ENCODE data around the gene AKAP13.
"Not testable (repeated sequence)": the region's sequence is repeated elsewhere in the genome, so short reads cannot be mapped to it uniquely, and the experiment has no call there.

The AKAP13 gene

DNA sequence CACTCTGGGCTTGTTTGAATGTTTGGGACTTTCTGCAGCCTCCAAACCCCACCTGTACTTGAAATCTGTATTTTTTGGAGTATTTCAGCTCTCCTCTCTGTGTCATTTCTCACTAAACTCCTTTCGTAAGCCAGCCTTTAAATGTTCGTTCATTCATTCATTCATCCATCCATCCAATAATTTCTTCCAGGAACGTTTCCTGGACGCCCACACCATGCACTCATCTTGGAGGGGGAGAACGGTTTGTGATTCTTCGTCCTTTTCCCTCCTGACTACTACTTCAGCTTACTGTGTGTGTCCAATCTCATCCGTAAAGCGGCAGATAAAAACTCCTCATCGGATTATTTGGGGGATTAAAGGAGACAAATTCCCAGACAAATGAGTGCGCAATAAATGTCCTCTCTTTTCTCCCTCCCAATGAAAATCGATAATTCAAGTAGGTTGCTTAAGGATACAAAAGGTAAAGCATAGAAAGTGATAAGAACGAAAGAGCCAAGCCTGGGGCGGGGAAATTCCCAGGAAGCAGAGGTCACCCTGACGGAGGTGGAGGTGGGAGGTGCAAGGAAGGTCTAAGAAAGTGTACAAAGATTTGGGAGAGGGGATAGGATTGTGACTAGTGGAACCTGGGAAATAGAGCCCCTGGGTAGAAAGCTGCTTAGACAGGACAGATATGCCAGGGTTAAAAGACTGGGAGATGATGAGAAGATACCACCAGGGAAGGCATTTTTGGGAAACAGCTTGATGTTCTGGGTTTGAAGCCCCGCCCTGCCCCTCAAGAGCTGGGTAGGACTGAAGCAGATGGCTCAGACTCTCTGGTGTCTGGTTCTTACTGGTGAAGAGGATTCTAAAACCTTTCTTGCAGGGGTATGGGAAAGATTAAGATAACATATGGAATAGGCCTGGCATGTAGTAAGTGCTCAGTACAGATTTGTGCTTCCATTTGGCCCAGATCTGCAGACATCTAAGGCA is 415.2 kb downstream of the AKAP13 start:
- DNase-seq (ENCODE audit: extremely low spot score): no peak
- POLR2A ChIA-PET: interaction anchor here (1.3 kb wide), 1 partner anchor 17 kb away, joined by 3 read pairs; no protein-coding TSS in a partner anchor
- TF ChIP-seq SP1 (IDR thresholded peaks at IDR 0.05) (no peak), BHLHE40 (IDR thresholded peaks at IDR 0.05; ENCODE audit: borderline replicate concordance) (no peak), ZNF384 (IDR thresholded peaks at IDR 0.05) (no peak), FOXA1 (IDR thresholded peaks at IDR 0.05) (no peak), TARDBP (IDR thresholded peaks at IDR 0.05) (no peak), FOXK2 (IDR thresholded peaks at IDR 0.05) (no peak), ELF4 (IDR thresholded peaks at IDR 0.05) (no peak), NFRKB (IDR thresholded peaks at IDR 0.05) (no peak), FOXM1 (IDR thresholded peaks at IDR 0.05; ENCODE audit: borderline replicate concordance) (no peak), HDGF (IDR thresholded peaks at IDR 0.05; ENCODE audit: borderline replicate concordance) (no peak), L3MBTL2 (conservative IDR thresholded peaks at IDR 0.05) (no peak), CTBP1 (IDR thresholded peaks at IDR 0.05; ENCODE audit: borderline replicate concordance) (no peak)
- TF ChIP-seq, protein P1, sequence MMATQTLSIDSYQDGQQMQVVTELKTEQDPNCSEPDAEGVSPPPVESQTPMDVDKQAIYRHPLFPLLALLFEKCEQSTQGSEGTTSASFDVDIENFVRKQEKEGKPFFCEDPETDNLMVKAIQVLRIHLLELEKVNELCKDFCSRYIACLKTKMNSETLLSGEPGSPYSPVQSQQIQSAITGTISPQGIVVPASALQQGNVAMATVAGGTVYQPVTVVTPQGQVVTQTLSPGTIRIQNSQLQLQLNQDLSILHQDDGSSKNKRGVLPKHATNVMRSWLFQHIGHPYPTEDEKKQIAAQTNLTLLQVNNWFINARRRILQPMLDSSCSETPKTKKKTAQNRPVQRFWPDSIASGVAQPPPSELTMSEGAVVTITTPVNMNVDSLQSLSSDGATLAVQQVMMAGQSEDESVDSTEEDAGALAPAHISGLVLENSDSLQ (IDR thresholded peaks at IDR 0.05): no peak
- CTCF ChIA-PET: interaction anchor here (1.2 kb wide), 1 partner anchor 41 kb away, joined by 3 read pairs; no protein-coding TSS in a partner anchor

DNA sequence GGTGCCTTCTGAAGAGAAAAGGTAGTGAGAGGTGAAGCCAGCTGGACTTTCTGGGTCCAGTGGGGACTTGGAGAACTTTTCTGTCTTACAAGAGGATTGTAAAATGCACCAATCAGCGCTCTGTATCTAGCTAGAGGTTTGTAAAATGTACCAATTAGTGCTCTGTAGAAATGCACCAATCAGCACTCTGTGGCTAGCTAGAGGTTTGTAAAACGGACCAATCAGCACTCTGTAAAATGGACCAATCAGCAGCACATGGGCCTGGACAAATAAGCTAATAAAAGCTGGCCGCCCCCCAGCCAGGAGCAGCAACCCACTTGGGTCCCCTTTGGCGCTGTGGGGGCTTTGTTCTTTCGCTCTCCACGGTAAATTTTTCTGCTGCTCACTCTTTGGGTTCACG is 416.0 kb downstream of the AKAP13 start:
- POLR2A ChIA-PET; DNase-seq (ENCODE audit: extremely low spot score): not testable (repeated sequence)
- CTCF ChIA-PET: interaction anchor here (1.2 kb wide), 1 partner anchor 40 kb away, joined by 3 read pairs; no protein-coding TSS in a partner anchor

Data from HEK293T (cell line).